Putamen (tissue), 1 donor: ENCODE measurements around the gene ENDOV.

Source experiments
- DNase-seq: peaks from one replicate; pipeline ENCODE4 v3.0.0-alpha.2; 2016; ENCODE audit warnings: low spot score

ENDOV gene

DNA sequence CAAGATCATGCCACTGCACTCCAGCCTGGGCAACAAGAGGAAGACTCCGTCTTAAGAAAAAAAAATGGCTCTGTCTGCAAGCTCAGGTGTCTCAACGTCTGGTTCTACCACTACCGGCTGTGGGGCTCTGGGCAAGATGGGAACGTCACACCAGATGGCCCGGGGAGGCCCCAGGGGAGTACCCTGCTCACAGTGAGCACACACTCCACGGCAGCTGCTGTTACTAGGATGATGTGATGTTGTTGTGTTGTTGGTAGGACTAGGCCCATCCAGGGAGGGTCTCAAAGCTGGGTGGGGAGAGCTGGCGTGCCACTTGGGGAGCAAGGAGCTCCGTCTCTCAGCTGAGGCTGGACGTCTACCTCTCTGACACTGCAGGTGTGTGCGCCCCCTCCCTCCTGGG, 70.9 kb downstream of the ENDOV start:
- no peak for DNase-seq

DNA sequence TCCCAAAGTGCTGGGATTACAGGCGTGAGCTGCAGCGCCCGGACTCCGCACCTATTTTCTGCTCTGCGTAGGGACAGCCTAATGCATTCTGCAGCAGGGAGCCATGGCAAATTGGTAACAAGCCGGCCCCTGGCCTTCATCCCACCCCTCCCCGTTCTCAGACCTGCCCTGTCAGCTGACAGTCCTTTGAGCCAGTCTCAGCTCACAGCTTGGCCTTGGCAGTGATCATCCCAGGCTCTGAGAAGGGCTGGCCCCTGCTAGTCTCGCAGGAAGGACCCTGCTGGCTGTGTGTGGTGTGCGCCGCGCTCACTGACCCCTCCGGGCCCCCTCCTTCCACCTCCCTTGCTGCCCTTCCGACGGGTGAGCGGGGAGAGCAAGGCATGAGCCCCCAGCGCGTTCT, 71.7 kb downstream of the ENDOV start:
- no peak for DNase-seq

DNA sequence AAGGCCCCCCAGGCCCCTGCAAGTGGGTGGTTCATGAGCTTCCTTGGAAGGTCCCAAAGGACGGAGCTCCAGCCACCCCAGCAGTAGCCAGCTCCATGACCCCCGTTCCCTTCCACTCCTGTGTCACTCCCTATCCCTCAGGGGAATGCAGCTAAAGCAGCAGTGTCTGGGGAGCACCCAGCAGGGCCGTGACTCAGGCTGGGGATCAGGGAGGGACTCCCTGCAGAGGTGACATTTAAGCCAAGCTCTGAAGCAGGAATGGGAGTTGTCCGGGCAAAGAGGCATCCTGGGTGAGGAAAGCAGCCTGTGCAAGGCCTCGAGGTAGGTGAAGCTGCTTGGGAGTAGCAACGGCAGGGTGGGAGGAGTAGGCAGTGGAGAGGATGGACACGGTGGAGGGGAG, 72.5 kb downstream of the ENDOV start:
- DNase-seq, result no peak
